Measurements from ENCODE around the gene ATN1.
A peak's percentile ranks its signal among the peaks of the same experiment; 100 is the strongest.

Gene ATN1

GRCh38 chr12:6928703-6929407 is 1.1 kb downstream of the ATN1 start:
- DNase-seq, result no peak

GRCh38 chr12:6929466-6930452 is 2.0 kb downstream of the ATN1 start:
- DNase-seq, result no peak

GRCh38 chr12:6932766-6933165 is 5.0 kb downstream of the ATN1 start:
- no peak for DNase-seq

DNA sequence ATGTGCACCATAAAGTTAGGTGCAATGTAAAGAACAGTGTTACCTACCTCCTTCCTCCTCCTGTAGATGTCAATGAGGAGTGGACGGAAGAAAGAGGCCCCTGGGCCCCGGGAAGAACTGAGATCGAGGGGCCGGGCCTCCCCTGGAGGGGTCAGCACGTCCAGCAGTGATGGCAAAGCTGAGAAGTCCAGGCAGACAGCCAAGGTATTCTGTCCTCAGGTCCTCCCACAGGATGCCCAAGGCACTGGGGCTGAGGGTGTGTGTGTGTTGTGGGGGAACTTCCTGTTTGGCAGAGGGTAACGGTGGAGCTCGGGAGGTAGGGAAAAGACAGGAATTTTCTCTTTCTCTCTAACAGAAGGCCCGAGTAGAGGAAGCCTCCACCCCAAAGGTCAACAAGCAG is 6.4 kb downstream of the ATN1 start:
- DNase-seq, result peak; percentile 42

GRCh38 chr12:6935371-6936193 is 7.8 kb downstream of the ATN1 start:
- DNase-seq, result no peak

DNA sequence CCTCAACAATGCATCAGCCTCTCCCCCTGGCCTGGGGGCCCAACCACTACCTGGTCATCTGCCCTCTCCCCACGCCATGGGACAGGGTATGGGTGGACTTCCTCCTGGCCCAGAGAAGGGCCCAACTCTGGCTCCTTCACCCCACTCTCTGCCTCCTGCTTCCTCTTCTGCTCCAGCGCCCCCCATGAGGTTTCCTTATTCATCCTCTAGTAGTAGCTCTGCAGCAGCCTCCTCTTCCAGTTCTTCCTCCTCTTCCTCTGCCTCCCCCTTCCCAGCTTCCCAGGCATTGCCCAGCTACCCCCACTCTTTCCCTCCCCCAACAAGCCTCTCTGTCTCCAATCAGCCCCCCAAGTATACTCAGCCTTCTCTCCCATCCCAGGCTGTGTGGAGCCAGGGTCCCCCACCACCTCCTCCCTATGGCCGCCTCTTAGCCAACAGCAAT is 8.5 kb downstream of the ATN1 start:
- no peak for DNase-seq

DNA sequence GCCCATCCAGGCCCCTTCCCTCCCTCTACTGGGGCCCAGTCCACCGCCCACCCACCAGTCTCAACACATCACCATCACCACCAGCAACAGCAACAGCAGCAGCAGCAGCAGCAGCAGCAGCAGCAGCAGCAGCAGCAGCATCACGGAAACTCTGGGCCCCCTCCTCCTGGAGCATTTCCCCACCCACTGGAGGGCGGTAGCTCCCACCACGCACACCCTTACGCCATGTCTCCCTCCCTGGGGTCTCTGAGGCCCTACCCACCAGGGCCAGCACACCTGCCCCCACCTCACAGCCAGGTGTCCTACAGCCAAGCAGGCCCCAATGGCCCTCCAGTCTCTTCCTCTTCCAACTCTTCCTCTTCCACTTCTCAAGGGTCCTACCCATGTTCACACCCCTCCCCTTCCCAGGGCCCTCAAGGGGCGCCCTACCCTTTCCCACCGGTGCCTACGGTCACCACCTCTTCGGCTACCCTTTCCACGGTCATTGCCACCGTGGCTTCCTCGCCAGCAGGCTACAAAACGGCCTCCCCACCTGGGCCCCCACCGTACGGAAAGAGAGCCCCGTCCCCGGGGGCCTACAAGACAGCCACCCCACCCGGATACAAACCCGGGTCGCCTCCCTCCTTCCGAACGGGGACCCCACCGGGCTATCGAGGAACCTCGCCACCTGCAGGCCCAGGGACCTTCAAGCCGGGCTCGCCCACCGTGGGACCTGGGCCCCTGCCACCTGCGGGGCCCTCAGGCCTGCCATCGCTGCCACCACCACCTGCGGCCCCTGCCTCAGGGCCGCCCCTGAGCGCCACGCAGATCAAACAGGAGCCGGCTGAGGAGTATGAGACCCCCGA is 9.1 kb downstream of the ATN1 start:
- DNase-seq, result no peak

DNA sequence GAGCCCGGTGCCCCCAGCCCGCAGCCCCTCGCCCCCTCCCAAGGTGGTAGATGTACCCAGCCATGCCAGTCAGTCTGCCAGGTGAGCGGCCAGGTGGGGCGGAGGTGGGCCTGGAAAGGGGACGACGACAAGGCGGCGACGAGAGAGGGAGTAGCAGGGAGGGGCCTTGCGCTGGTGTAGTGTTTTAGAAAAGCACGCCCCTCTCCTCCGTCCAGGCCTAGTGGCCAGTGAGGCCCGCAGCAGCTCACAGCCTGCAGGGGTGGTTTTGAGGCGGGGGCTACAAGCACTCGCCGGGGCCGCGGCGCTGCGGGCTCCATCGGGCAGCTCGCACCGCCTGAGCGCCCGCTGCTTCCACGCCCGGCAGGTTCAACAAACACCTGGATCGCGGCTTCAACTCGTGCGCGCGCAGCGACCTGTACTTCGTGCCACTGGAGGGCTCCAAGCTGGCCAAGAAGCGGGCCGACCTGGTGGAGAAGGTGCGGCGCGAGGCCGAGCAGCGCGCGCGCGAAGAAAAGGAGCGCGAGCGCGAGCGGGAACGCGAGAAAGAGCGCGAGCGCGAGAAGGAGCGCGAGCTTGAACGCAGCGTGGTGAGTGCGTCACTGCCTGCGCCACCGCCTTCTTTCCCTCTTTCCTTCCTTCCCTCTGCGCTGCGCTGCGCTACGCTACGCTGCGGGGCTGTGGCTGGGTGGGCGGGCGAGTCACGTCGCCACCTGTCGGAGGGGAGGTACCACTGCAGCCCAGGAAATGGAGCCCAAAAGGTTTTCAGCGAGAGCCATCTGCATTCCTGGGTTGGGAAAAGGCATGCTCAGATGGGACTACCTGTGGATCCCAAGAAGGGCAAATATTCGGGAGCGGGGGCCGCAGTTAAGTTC is 10.0 kb downstream of the ATN1 start:
- DNase-seq, result peak; percentile 94

DNA sequence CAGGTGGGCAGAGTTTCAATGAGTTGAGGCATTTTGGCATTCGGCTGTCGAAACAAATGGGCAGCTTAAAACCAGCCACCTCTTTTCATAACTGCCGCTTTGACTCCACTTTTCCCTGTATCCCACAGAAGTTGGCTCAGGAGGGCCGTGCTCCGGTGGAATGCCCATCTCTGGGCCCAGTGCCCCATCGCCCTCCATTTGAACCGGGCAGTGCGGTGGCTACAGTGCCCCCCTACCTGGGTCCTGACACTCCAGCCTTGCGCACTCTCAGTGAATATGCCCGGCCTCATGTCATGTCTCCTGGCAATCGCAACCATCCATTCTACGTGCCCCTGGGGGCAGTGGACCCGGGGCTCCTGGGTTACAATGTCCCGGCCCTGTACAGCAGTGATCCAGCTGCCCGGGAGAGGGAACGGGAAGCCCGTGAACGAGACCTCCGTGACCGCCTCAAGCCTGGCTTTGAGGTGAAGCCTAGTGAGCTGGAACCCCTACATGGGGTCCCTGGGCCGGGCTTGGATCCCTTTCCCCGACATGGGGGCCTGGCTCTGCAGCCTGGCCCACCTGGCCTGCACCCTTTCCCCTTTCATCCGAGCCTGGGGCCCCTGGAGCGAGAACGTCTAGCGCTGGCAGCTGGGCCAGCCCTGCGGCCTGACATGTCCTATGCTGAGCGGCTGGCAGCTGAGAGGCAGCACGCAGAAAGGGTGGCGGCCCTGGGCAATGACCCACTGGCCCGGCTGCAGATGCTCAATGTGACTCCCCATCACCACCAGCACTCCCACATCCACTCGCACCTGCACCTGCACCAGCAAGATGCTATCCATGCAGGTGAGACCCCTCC is 10.8 kb downstream of the ATN1 start:
- DNase-seq, result no peak

DNA sequence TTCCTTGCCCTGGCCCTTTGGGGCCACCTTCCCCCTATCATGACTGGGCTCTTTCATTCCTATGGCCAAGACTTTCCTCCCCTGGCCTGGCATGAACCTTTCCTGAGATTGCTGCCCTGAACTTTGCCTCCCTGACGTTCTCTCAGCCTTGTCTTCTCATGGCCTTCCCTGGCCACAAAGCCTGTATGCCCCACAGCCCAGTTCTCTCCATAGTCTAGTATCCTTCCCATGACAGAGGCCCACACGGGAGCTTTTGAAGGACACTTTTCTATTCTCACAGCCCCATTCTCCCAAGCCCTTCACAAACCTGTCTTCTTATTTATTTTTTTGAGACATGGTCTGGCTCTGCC is 11.4 kb downstream of the ATN1 start:
- no peak for DNase-seq

GRCh38 chr12:6941267-6941666 is 13.5 kb downstream of the ATN1 start:
- DNase-seq, result no peak

- no peak for DNase-seq
Measured at GRCh38 chr12:6941782-6942181, 14.0 kb downstream of the ATN1 start.

- no peak for DNase-seq
Measured at GRCh38 chr12:6942331-6942665, 14.5 kb downstream of the ATN1 start.

DNA sequence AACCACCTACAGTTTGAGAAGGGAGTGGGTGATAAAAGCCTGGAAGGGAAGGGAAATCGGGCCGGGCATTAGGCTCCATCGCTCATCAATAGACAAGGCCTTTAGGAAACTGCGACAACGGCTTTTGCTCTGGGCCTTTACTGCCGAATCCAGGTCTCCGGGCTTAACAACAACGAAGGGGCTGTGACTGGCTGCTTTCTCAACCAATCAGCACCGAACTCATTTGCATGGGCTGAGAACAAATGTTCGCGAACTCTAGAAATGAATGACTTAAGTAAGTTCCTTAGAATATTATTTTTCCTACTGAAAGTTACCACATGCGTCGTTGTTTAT is 15.6 kb downstream of the ATN1 start:
- peak; percentile 92 for DNase-seq

GRCh38 chr12:6943722-6944380 is 16.1 kb downstream of the ATN1 start, which contains the start of the genes C12orf57 and RNU7-1:
Gene C12orf57 (plus strand): TSS chr12:6944022. CDS start chr12:6944122, 100 bp downstream.
Gene RNU7-1 (plus strand): TSS chr12:6943816.
- DNase-seq, result peak; percentile 96

GRCh38 chr12:6944381-6945186 is 16.8 kb downstream of the ATN1 start:
- peak; percentile 93 for DNase-seq

GRCh38 chr12:6945613-6946012 is 17.9 kb downstream of the ATN1 start:
- DNase-seq, result no peak

DNA sequence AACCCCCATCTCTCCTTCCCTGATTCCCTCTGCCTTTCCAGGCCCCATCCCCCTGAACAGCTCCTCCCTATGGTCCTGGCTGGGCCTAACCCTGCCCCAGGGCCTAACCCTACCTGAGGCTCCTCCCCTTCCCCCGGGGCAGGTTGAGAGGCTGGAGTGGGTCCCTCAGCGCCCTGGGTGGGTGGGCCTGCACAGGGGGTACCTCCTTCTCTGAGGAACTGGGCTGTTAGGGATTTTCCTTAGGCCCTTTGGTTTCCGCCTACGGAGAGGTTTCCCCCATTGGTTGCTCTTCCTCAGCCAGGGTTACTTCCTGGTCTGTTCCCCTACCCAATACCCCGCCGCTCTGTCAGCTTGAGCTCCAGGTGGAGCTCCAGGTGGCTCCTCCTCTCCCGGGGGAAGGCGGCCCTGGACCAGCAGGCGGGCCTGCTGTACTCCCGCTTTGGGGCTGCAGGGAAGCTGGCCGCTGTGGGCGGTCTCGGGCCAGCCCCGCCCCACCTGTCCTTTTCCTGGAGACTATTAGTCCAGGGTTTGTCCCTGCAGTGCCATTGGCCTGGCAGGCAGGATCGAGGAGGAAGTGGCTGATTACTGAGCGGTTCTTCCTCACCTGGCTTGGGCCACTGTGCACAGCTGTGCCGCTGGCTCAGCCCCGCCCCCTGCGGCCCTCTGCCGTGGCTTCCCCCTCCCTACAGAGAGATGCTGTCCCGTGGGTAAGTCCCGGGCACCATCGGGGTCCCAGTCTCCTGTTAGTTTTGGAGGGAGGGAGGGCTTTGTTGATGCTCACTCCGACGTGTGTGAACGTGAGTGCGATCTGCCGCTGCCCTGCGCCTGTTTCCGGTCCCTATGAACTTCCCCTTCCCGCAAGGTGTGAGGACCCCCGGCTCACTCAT is 18.5 kb downstream of the ATN1 start:
- DNase-seq, result no peak

All from fibroblast of upper back skin (primary cell).